Adrenal gland (tissue), 5 donors: ENCODE results near the gene PTCH2.
"Not testable (repeated sequence)": the region's sequence is repeated elsewhere in the genome, so short reads cannot be mapped to it uniquely, and the experiment has no call there.

Experiments
- POLR2A ChIP-seq, 2 donors: fragments of 450-650 bp; IDR thresholded peaks; one replicate each; pipeline ENCODE4 v1.6.1; 2017; ENCODE audit warnings: antibody characterized with exemption in 2 of 2, mild to moderate bottlenecking in 2 of 2, moderate library complexity in 1 of 2
- TF ChIP-seq, protein P1 (sequence below), 6 experiments: fragments of 450-650 bp in 4 of 6; fragments of 200-600 bp in 2 of 6; sonication (generic) in 1 of 6; IDR thresholded peaks; 1 replicate in 5 of 6; 2 replicates in 1 of 6; pipeline versions ENCODE4 v1.5.1 to v1.8.0; 2016 to 2021; ENCODE audit warnings: antibody characterized with exemption in 6 of 6, mild to moderate bottlenecking in 2 of 6, moderate library complexity in 1 of 6
- donor health status: DM: no; HTN: no; CAD: no.

GRCh38 chr1:44815926-44816325, 27.1 kb downstream of the PTCH2 start:
- TF ChIP-seq, protein P1, sequence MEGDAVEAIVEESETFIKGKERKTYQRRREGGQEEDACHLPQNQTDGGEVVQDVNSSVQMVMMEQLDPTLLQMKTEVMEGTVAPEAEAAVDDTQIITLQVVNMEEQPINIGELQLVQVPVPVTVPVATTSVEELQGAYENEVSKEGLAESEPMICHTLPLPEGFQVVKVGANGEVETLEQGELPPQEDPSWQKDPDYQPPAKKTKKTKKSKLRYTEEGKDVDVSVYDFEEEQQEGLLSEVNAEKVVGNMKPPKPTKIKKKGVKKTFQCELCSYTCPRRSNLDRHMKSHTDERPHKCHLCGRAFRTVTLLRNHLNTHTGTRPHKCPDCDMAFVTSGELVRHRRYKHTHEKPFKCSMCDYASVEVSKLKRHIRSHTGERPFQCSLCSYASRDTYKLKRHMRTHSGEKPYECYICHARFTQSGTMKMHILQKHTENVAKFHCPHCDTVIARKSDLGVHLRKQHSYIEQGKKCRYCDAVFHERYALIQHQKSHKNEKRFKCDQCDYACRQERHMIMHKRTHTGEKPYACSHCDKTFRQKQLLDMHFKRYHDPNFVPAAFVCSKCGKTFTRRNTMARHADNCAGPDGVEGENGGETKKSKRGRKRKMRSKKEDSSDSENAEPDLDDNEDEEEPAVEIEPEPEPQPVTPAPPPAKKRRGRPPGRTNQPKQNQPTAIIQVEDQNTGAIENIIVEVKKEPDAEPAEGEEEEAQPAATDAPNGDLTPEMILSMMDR (IDR thresholded peaks at IDR 0.05) = not testable (repeated sequence)
- TF ChIP-seq POLR2A (IDR thresholded peaks at IDR 0.05) = not testable (repeated sequence)
